Suprapubic skin (tissue), 4 donors: ENCODE data around the gene PPP1R9A. TPM values are rescaled to one million over a fixed set of nuclear protein-coding genes. Genes with fewer than 3 reads are reported as not detected.

ENCODE experiments used
- DNase-seq, 2 donors: peaks; one replicate each; pipeline ENCODE4 v3.0.0-alpha.2; 2019; ENCODE audit warnings: low spot score in 2 of 2
- H3K27ac ChIP-seq: fragments of 200-600 bp; sonication (generic); one replicate; pipeline ENCODE4 v1.5.1; 2019
- H3K27me3 ChIP-seq: fragments of 200-600 bp; sonication (generic); one replicate; pipeline ENCODE4 v1.5.1; 2019
- H3K36me3 ChIP-seq: fragments of 200-600 bp; sonication (generic); one replicate; pipeline ENCODE4 v1.5.1; 2019
- H3K4me1 ChIP-seq: fragments of 200-600 bp; sonication (generic); one replicate; pipeline ENCODE4 v1.5.1; 2019
- H3K4me3 ChIP-seq: fragments of 200-600 bp; sonication (generic); one replicate; pipeline ENCODE4 v1.5.1; 2019; ENCODE audit warnings: mild to moderate bottlenecking
- H3K9me3 ChIP-seq: fragments of 200-600 bp; sonication (generic); one replicate; pipeline ENCODE4 v1.5.1; 2019
- CTCF ChIP-seq, 2 donors: fragments of 200-600 bp in 1 of 2; fragments of 450-650 bp in 1 of 2; sonication (generic) in 1 of 2; IDR thresholded peaks; one replicate each; pipeline ENCODE4 v1.5.1; 2016 to 2019; ENCODE audit warnings: antibody characterized with exemption in 2 of 2, mild to moderate bottlenecking in 1 of 2, moderate library complexity in 1 of 2
- EP300 ChIP-seq: sonication (generic); formaldehyde crosslinking; IDR thresholded peaks from one replicate; pipeline ENCODE4 v1.6.1; 2017; ENCODE audit warnings: antibody characterized with exemption
- POLR2A ChIP-seq, 2 donors: fragments of 450-650 bp; IDR thresholded peaks; one replicate each; pipeline ENCODE4 v1.6.1; 2017; ENCODE audit warnings: antibody characterized with exemption in 2 of 2, mild to moderate bottlenecking in 2 of 2, moderate library complexity in 2 of 2
- POLR2AphosphoS5 ChIP-seq, 3 donors: sonication (generic); formaldehyde crosslinking; IDR thresholded peaks; one replicate each; pipeline ENCODE4 v1.6.1; 2017; ENCODE audit warnings: antibody characterized with exemption in 3 of 3
- WGBS: methylation state at CpG from one replicate; pipeline ENCODE4 v1.1.5; 2018; 5-methylcytosine and 5-hydroxymethylcytosine counted together
- total RNA-seq, 4 donors: library from RNA; depleted of rRNA; stranded (reverse); fragments of >200 nt; gene quantifications; one replicate each; pipeline ENCODE4 v1.1.0, GENCODE V29; 2016

PPP1R9A gene
- total RNA-seq, 4 donors from 2014 or later, result 0.49 to 8.6 (median 2.5) TPM

GRCh38 chr7:95265634-95266033, 358.2 kb downstream of the PPP1R9A start:
- Histone ChIP-seq H3K4me3 (no peak overlapping the region), H3K27ac (no peak overlapping the region), H3K4me1 (no peaks in the 10 kb centered on the region), H3K27me3 (no peaks in the 10 kb centered on the region), H3K36me3 (no peaks in the 10 kb centered on the region), H3K9me3 (no peaks in the 10 kb centered on the region)
- 92% methylated on average over 2 of the region's 2 CpGs for WGBS
- no peak for DNase-seq
- TF ChIP-seq EP300, result no peak
- TF ChIP-seq POLR2A (IDR thresholded peaks at IDR 0.05), result no peak
- no peak for TF ChIP-seq POLR2AphosphoS5 (IDR thresholded peaks at IDR 0.05)
- no peak for TF ChIP-seq CTCF (IDR thresholded peaks at IDR 0.05)

- Histone ChIP-seq H3K4me1 (no peaks in the 10 kb centered on the region), H3K36me3 (no peaks in the 10 kb centered on the region), H3K27me3 (no peaks in the 10 kb centered on the region), H3K27ac (no peak overlapping the region), H3K9me3 (no peaks in the 10 kb centered on the region), H3K4me3 (no peak overlapping the region)
- DNase-seq, result no peak
- WGBS, result 84% methylated on average over 2 of the region's 2 CpGs
- TF ChIP-seq EP300 (no peak), POLR2AphosphoS5 (IDR thresholded peaks at IDR 0.05) (no peak), POLR2A (IDR thresholded peaks at IDR 0.05) (no peak), CTCF (IDR thresholded peaks at IDR 0.05) (no peak)
Observed at GRCh38 chr7:95267754-95268153, 360.4 kb downstream of the PPP1R9A start.

- Histone ChIP-seq H3K27ac (no peak overlapping the region), H3K36me3 (no peaks in the 10 kb centered on the region), H3K9me3 (no peaks in the 10 kb centered on the region), H3K27me3 (no peaks in the 10 kb centered on the region), H3K4me1 (no peaks in the 10 kb centered on the region), H3K4me3 (no peak overlapping the region)
- TF ChIP-seq EP300 (no peak), POLR2AphosphoS5 (IDR thresholded peaks at IDR 0.05) (no peak), CTCF (IDR thresholded peaks at IDR 0.05) (no peak), POLR2A (IDR thresholded peaks at IDR 0.05) (no peak)
- WGBS, result 85% methylated on average over 5 of the region's 5 CpGs
- DNase-seq, result no peak
Observed at GRCh38 chr7:95269640-95270039, 362.2 kb downstream of the PPP1R9A start.

- Histone ChIP-seq H3K4me1 (no peaks in the 10 kb centered on the region), H3K9me3 (no peaks in the 10 kb centered on the region), H3K27me3 (no peaks in the 10 kb centered on the region), H3K36me3 (no peaks in the 10 kb centered on the region), H3K27ac (no peak overlapping the region), H3K4me3 (no peak overlapping the region)
- TF ChIP-seq POLR2AphosphoS5 (IDR thresholded peaks at IDR 0.05), result no peak
- no peak for TF ChIP-seq POLR2A (IDR thresholded peaks at IDR 0.05)
- TF ChIP-seq CTCF (IDR thresholded peaks at IDR 0.05), result no peak
- TF ChIP-seq EP300, result no peak
- WGBS, result 73% methylated on average over 2 of the region's 2 CpGs
- no peak for DNase-seq
Observed at GRCh38 chr7:95276114-95276513, 368.7 kb downstream of the PPP1R9A start.

- no peak for DNase-seq
- H3K4me1 ChIP-seq, result no peaks in the 10 kb centered on the region
- H3K27me3 ChIP-seq, result no peaks in the 10 kb centered on the region
- no peaks in the 10 kb centered on the region for H3K9me3 ChIP-seq
- TF ChIP-seq EP300 (no peak), POLR2AphosphoS5 (IDR thresholded peaks at IDR 0.05) (no peak), POLR2A (IDR thresholded peaks at IDR 0.05) (no peak), CTCF (IDR thresholded peaks at IDR 0.05) (no peak)
- WGBS, result 71% methylated on average over 2 of the region's 2 CpGs
- H3K4me3 ChIP-seq, result no peak overlapping the region
- no peak overlapping the region for H3K27ac ChIP-seq
- no peaks in the 10 kb centered on the region for H3K36me3 ChIP-seq
Observed at GRCh38 chr7:95279417-95279816, 372.0 kb downstream of the PPP1R9A start.
